ENCODE data around the gene UCN. TPM values are rescaled to one million over a fixed set of nuclear protein-coding genes. Genes with fewer than 3 reads are reported as not detected.
"Not testable (repeated sequence)": the region's sequence is repeated elsewhere in the genome, so short reads cannot be mapped to it uniquely, and the experiment has no call there.

The UCN gene
- total and polyA plus RNA-seq, 2 donors (not counting 1 experiment from before 2014, with no cell fraction given) = 1.2 TPM; not detected in 1

DNA sequence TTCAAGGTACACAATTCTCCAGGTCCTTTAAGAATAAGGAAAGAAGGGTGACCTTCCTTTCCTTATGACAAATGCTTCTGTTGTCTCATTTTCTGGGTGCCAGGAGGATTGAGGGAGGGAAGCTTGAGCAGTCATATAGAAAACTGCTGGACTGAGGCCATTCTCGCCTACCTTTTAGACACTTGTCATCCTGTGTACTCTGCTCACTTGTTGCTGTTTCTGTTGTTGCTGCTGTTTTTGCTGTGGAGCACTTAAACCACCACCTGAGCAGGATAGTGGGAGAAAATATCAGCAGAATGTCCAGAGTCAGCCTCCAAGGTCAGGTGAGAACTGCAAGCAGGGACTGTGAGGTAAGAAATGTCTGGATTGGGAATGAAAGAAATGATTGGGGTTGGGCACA is 30.2 kb downstream of the UCN start:
- DNase-seq (ENCODE audit: low read depth in 2 of 2) = no peak
- Histone ChIP-seq H3K36me3 (ENCODE audit: control insufficient read depth, insufficient read depth, low read length) (no peaks in the 10 kb centered on the region), H3K27ac (ENCODE audit: insufficient read depth, low read length) (no peak overlapping the region), H3K79me2 (ENCODE audit: control insufficient read depth, insufficient read depth, low read length) (no peaks in the 10 kb centered on the region), H3K4me2 (ENCODE audit: extremely low read depth, insufficient read depth, low read length) (no peak overlapping the region), H3K4me3 (replicated peaks in 1 of 4; ENCODE audit: control extremely low read depth in 1 of 4, insufficient read depth in 1 of 4, low read depth in 3 of 4, low read length in 4 of 4) (no peak overlapping the region), H3K27me3 (ENCODE audit: control insufficient read depth, insufficient read depth, low read length) (peaks cover 10% of the 10 kb centered on the region), H3K9ac (ENCODE audit: insufficient read depth, low read length) (no peak overlapping the region), H3K4me1 (ENCODE audit: control insufficient read depth, extremely low read depth, insufficient read depth, low read length) (peaks cover 6% of the 10 kb centered on the region), H3K9me3 (ENCODE audit: control insufficient read depth, insufficient read depth, low read depth, low read length) (no peaks in the 10 kb centered on the region), H2AFZ (ENCODE audit: low read length) (no peak overlapping the region), H4K20me1 (ENCODE audit: control insufficient read depth, extremely low read depth, insufficient read depth, low read length) (no peaks in the 10 kb centered on the region)
- TF ChIP-seq, protein P1, sequence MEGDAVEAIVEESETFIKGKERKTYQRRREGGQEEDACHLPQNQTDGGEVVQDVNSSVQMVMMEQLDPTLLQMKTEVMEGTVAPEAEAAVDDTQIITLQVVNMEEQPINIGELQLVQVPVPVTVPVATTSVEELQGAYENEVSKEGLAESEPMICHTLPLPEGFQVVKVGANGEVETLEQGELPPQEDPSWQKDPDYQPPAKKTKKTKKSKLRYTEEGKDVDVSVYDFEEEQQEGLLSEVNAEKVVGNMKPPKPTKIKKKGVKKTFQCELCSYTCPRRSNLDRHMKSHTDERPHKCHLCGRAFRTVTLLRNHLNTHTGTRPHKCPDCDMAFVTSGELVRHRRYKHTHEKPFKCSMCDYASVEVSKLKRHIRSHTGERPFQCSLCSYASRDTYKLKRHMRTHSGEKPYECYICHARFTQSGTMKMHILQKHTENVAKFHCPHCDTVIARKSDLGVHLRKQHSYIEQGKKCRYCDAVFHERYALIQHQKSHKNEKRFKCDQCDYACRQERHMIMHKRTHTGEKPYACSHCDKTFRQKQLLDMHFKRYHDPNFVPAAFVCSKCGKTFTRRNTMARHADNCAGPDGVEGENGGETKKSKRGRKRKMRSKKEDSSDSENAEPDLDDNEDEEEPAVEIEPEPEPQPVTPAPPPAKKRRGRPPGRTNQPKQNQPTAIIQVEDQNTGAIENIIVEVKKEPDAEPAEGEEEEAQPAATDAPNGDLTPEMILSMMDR (conservative IDR thresholded peaks at IDR 0.05 in 1 of 2, IDR thresholded peaks at IDR 0.05 in 1 of 2; ENCODE audit: low read depth in 1 of 2, low read length in 2 of 2) = no peak

DNA sequence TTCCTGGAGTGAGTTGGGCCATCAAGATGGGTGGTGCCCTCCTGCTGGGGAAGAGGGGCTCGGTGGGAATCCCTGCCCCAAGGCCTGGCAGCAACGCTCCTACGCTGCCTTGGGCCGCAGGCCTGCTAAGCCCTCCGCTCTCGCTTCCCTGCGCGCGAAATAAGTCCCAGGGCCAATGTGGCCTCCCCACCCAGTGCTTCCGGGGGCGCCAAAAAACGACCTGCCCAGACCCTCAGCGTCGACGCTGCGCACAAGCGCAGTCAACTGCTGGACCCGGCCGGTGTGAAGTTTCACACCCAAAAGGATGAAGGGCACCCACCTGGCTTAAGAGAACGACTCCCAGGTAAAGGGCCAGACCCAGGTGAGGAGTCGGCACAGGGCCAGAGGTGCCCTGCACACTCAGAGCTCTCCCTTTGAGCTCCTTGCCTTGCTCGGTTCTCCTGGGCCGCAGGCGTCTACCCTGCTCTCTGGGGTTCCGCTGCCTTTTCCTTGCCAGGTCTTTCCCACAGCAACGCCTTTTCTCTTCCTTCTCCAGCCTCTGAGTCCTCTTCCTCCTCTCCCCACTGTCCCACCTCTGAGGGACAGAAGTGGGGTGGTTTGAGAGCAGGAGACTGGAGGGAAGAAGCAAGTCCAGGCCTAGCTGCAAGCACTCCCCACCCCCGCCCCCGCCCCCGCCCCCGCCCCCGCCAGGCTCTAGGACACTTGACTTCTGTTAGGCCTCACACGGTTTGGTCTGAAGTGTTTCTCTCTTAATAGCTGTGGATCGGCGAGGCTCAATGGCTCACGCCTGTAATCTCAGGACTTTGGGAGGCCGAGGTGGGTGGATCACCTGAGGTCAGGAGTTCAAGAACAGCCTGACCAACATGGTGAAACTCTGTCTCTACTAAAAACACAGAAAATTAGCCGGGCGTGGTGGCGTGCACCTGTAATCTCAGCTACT is 32.8 kb downstream of the UCN start, which contains the start of gene DNAJC5G:
Gene DNAJC5G (plus strand): TSS at position 223 of the 940 bp plus-strand sequence. CDS start 1,296 bp downstream, outside the sequence.
- H3K36me3 ChIP-seq (ENCODE audit: control insufficient read depth, insufficient read depth, low read length) = no peaks in the 10 kb centered on the region
- H2AFZ ChIP-seq (ENCODE audit: low read length) = no peak within 1 kb of the TSS
- H3K9me3 ChIP-seq (ENCODE audit: control insufficient read depth, insufficient read depth, low read depth, low read length) = no peaks in the 10 kb centered on the region
- TF ChIP-seq EZH2 (IDR thresholded peaks at IDR 0.05; ENCODE audit: low read length, missing control alignments) = no peak
- TF ChIP-seq, protein P1 (conservative IDR thresholded peaks at IDR 0.05 in 1 of 2, IDR thresholded peaks at IDR 0.05 in 1 of 2; ENCODE audit: low read depth in 1 of 2, low read length in 2 of 2) = no peak
- no peaks in the 10 kb centered on the region for H3K79me2 ChIP-seq (ENCODE audit: control insufficient read depth, insufficient read depth, low read length)
- H3K9ac ChIP-seq (ENCODE audit: insufficient read depth, low read length) = no peak within 1 kb of the TSS
- H3K27ac ChIP-seq (ENCODE audit: insufficient read depth, low read length) = no peak within 1 kb of the TSS
- DNase-seq (ENCODE audit: low read depth in 2 of 2) = no peak
- no peaks in the 10 kb centered on the region for H4K20me1 ChIP-seq (ENCODE audit: control insufficient read depth, extremely low read depth, insufficient read depth, low read length)
- H3K4me2 ChIP-seq (ENCODE audit: extremely low read depth, insufficient read depth, low read length) = no peak within 1 kb of the TSS
- peaks cover 13% of the 10 kb centered on the region for H3K27me3 ChIP-seq (ENCODE audit: control insufficient read depth, insufficient read depth, low read length)
- H3K4me1 ChIP-seq (ENCODE audit: control insufficient read depth, extremely low read depth, insufficient read depth, low read length) = no peaks in the 10 kb centered on the region
- H3K4me3 ChIP-seq (replicated peaks in 1 of 4; ENCODE audit: control extremely low read depth in 1 of 4, insufficient read depth in 1 of 4, low read depth in 3 of 4, low read length in 4 of 4) = no peak within 1 kb of the TSS

DNA sequence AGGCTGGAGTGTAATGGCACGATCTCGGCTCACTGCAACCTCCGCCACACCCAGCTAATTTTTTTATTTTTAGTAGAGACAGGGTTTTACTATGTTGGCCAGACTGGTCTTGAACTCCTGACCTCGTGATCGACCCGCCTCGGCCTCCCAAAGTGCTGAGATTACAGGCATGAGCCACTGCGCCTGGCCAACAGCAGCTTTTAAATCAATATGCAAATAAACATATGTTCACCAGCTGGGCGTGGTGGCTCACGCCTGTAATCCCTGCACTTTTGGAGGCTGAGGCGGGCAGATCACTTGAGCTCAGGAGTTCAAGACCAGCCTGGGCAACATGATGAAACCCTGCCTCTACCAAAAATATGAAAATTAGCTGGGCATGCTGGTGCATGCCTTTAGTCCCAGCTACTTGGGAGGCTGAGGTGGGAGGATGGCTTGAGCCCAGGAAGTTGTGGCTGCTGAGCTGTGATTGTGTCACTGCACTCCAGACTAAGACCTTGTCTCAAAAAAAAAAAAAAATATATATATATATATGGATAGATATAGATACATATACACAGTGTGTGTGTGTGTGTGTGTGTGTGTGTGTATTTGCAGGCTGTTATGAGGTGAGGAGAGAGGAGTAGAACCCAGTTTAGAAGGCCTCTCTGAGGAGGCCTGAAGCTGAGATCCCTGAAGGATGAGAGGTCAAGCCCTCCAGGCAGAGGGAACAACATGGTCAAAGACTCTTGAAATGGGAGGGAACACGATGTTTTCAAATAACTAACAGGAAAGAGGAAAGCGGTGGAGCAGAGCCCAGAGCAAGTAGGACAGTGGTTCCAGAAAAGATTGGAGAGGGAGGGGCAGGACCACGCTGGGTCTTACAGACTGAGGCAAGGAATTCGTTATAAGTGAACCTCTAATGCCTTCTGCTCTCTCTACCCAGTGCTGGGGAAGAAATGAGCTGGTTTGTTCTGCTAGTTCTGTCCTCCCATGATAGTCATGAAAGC is 35.4 kb downstream of the UCN start:
- H3K4me2 ChIP-seq (ENCODE audit: extremely low read depth, insufficient read depth, low read length); DNase-seq (ENCODE audit: low read depth in 2 of 2); H3K27ac ChIP-seq (ENCODE audit: insufficient read depth, low read length); H3K4me1 ChIP-seq (ENCODE audit: control insufficient read depth, extremely low read depth, insufficient read depth, low read length); H2AFZ ChIP-seq (ENCODE audit: low read length); H3K36me3 ChIP-seq (ENCODE audit: control insufficient read depth, insufficient read depth, low read length); H4K20me1 ChIP-seq (ENCODE audit: control insufficient read depth, extremely low read depth, insufficient read depth, low read length); H3K4me3 ChIP-seq (replicated peaks in 1 of 4; ENCODE audit: control extremely low read depth in 1 of 4, insufficient read depth in 1 of 4, low read depth in 3 of 4, low read length in 4 of 4); H3K79me2 ChIP-seq (ENCODE audit: control insufficient read depth, insufficient read depth, low read length); H3K9ac ChIP-seq (ENCODE audit: insufficient read depth, low read length); H3K9me3 ChIP-seq (ENCODE audit: control insufficient read depth, insufficient read depth, low read depth, low read length): not testable (repeated sequence)
- H3K27me3 ChIP-seq (ENCODE audit: control insufficient read depth, insufficient read depth, low read length) = peaks cover 20% of the 10 kb centered on the region
